GM23248 (cell line): ENCODE data around the gene LIX1.

Experiments used
- EZH2 ChIP-seq: fragments of 200-600 bp; sonication (generic); IDR thresholded peaks from 2 replicates; pipeline ENCODE4 v1.6.1; 2018; ENCODE audit warnings: antibody characterized with exemption, mild to moderate bottlenecking; ENCODE audit not compliant: insufficient read depth, poor library complexity, severe bottlenecking
- EZH2phosphoT487 ChIP-seq: fragments of 200-600 bp; sonication (generic); IDR thresholded peaks from 2 replicates; pipeline ENCODE4 v1.6.1; 2018; ENCODE audit warnings: antibody characterized with exemption, moderate library complexity, mild to moderate bottlenecking, low read depth; ENCODE audit not compliant: insufficient read depth

- no peak for TF ChIP-seq EZH2phosphoT487
- no peak for TF ChIP-seq EZH2
Measured at GRCh38 chr5:97120195-97120594, 22.2 kb downstream of the LIX1 start.
